Neural progenitor cell (in vitro differentiated cells): Measurements from ENCODE around the gene RFPL1. TPM values are rescaled to one million over a fixed set of nuclear protein-coding genes. Genes with fewer than 3 reads are reported as not detected.
A peak's percentile ranks its signal among the peaks of the same experiment; 100 is the strongest.

ENCODE experiments used
- DNase-seq: peaks from one replicate; pipeline ENCODE4 v3.0.0-alpha.2; 2016; ENCODE audit warnings: low spot score
- H2AFZ ChIP-seq: fragments of 200-600 bp; sonication (generic); replicated peaks from 2 replicates; pipeline ENCODE4 v1.6.1; 2016; ENCODE audit warnings: antibody characterized with exemption
- H3F3A ChIP-seq: fragments of 200-600 bp; sonication (generic); 2 replicates; pipeline ENCODE4 v1.6.1; 2016; ENCODE audit warnings: antibody characterized with exemption, low read depth
- H3K27ac ChIP-seq: fragments of 200-600 bp; sonication (generic); 2 replicates; pipeline ENCODE4 v1.5.1; 2016; ENCODE audit warnings: mild to moderate bottlenecking
- H3K27me3 ChIP-seq: fragments of 200-600 bp; sonication (generic); 2 replicates; pipeline ENCODE4 v1.6.1; 2016; ENCODE audit warnings: mild to moderate bottlenecking, moderate library complexity
- H3K36me3 ChIP-seq: fragments of 200-600 bp; sonication (generic); 2 replicates; pipeline ENCODE4 v1.5.1; 2016
- H3K4me1 ChIP-seq: fragments of 200-600 bp; sonication (generic); 2 replicates; pipeline ENCODE4 v1.6.1; 2016; ENCODE audit warnings: mixed run types
- H3K4me2 ChIP-seq: fragments of 200-600 bp; sonication (generic); 2 replicates; pipeline ENCODE4 v1.6.1; 2016
- H3K4me3 ChIP-seq: fragments of 200-600 bp; sonication (generic); 2 replicates; pipeline ENCODE4 v1.5.1; 2016
- H3K79me2 ChIP-seq: fragments of 200-600 bp; sonication (generic); 2 replicates; pipeline ENCODE4 v1.6.1; 2016; ENCODE audit warnings: low read depth
- H3K9ac ChIP-seq: fragments of 200-600 bp; sonication (generic); 2 replicates; pipeline ENCODE4 v1.6.1; 2016
- H3K9me3 ChIP-seq: fragments of 200-600 bp; sonication (generic); 2 replicates; pipeline ENCODE4 v1.5.1; 2016; ENCODE audit warnings: low read depth
- H4K20me1 ChIP-seq: fragments of 200-600 bp; sonication (generic); 2 replicates; pipeline ENCODE4 v1.6.1; 2016; ENCODE audit warnings: low read depth
- H3K27ac Mint-ChIP-seq: 3 replicates; pipeline ENCODE4 v1.8.0; 2021; ENCODE audit warnings: mixed read lengths
- H3K27me3 Mint-ChIP-seq: 2 replicates; pipeline ENCODE4 v1.8.0; 2022; ENCODE audit warnings: low read depth, mild to moderate bottlenecking, inconsistent platforms, moderate library complexity, mixed read lengths; ENCODE audit not compliant: insufficient read depth
- H3K36me3 Mint-ChIP-seq: 3 replicates; pipeline ENCODE4 v1.8.0; 2021; ENCODE audit warnings: mixed read lengths
- H3K4me1 Mint-ChIP-seq: 3 replicates; pipeline ENCODE4 v1.8.0; 2021; ENCODE audit warnings: mixed read lengths
- H3K4me3 Mint-ChIP-seq: 3 replicates; pipeline ENCODE4 v1.8.0; 2021; ENCODE audit warnings: mild to moderate bottlenecking, moderate library complexity, mixed read lengths
- H3K9me3 Mint-ChIP-seq: 3 replicates; pipeline ENCODE4 v1.8.0; 2020; ENCODE audit warnings: mixed read lengths
- EZH2 ChIP-seq: fragments of 200-600 bp; sonication (generic); IDR thresholded peaks from 2 replicates; pipeline ENCODE4 v1.6.1; 2017; ENCODE audit warnings: antibody characterized with exemption, mild to moderate bottlenecking, moderate library complexity
- EZH2phosphoT487 ChIP-seq: fragments of 200-600 bp; sonication (generic); IDR thresholded peaks from 2 replicates; pipeline ENCODE4 v1.6.1; 2017; ENCODE audit warnings: antibody characterized with exemption
- total RNA-seq: library from RNA; depleted of rRNA; stranded (reverse); fragments of >200 nt; gene quantifications from 2 replicates; pipeline ENCODE4 v1.2.3, GENCODE V29; 2015; ENCODE audit warnings: low replicate concordance
- TF ChIP-seq, protein P1 (sequence below): fragments of 200-600 bp; sonication (generic); IDR thresholded peaks from 2 replicates; pipeline ENCODE4 v1.5.1; 2017; ENCODE audit warnings: antibody characterized with exemption, mild to moderate bottlenecking

The RFPL1 gene
- total RNA-seq, 1 donor from 2014 or later, result not detected

DNA sequence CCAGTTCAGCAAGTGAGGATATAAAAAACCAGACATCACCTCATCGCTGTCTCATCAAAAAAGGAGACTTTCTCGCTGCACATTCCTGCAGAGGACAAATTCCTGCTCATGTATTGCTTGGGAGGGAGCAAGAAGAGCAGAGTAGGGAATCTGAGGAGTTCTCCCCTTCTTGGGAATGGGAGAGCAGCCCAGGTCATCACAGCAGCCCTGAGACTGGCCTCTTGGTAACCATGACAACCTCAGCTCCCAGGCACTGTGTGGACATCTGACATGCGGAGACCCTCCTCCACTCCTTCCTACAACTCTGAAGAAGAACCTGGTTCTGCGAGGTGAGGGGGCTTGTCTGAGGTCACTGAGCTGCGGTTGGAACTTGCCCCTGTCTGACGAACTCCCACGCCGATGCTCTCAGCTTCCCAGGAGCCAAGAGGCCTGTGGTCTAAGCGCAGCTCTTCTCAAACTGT is 17.9 kb downstream of the RFPL1 start:
- H3K79me2 ChIP-seq, result no peaks in the 10 kb centered on the region
- no peaks in the 10 kb centered on the region for H3K27me3 ChIP-seq
- no peaks in the 10 kb centered on the region for H4K20me1 ChIP-seq
- H3K36me3 Mint-ChIP-seq, result no peaks in the 10 kb centered on the region
- peaks cover 29% of the 10 kb centered on the region for H3K4me1 Mint-ChIP-seq
- H3K4me1 ChIP-seq, result peaks cover 22% of the 10 kb centered on the region
- H3K4me3 ChIP-seq, result peak overlapping the region; percentile 14
- peak; percentile 80 for DNase-seq
- peak overlapping the region; percentile 88 for H3K27ac Mint-ChIP-seq
- peak overlapping the region; percentile 91 for H2AFZ ChIP-seq
- H3K9me3 ChIP-seq, result no peaks in the 10 kb centered on the region
- H3K4me2 ChIP-seq, result peak overlapping the region; percentile 71
- no peak for TF ChIP-seq EZH2
- no peak overlapping the region for H3K27ac ChIP-seq
- no peak overlapping the region for H3K9ac ChIP-seq
- H3K4me3 Mint-ChIP-seq, result peak overlapping the region; percentile 21
- H3K27me3 Mint-ChIP-seq, result peaks cover 1% of the 10 kb centered on the region
- H3K36me3 ChIP-seq, result no peaks in the 10 kb centered on the region
- no peaks in the 10 kb centered on the region for H3K9me3 Mint-ChIP-seq
- H3F3A ChIP-seq, result peaks cover 27% of the 10 kb centered on the region

DNA sequence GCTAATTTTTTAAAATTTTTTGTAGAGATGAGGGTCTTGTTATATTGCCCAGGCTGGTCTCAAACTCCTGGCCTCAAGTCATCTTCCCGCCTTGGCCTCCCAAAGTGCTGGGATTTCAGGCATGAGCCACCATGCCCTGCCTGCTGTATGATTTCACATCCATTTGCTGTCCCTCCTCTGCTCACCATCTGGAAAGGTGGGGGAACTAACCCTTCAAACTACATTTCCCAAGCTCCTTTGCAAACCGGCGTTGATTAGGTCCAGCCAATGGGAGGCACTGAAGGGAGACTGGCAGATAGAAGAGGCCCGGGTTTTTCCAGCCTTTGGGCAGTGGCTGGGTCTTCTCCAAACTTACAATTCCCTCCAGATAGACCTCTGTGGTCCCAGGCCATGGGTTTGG is 19.3 kb downstream of the RFPL1 start:
- H3K27ac Mint-ChIP-seq, result peak overlapping the region; percentile 83
- no peaks in the 10 kb centered on the region for H3K36me3 Mint-ChIP-seq
- peak overlapping the region; percentile 41 for H3K4me3 Mint-ChIP-seq
- peaks cover 29% of the 10 kb centered on the region for H3K4me1 Mint-ChIP-seq
- no peak overlapping the region for H3K27ac ChIP-seq
- H3K79me2 ChIP-seq, result no peaks in the 10 kb centered on the region
- peaks cover 27% of the 10 kb centered on the region for H3F3A ChIP-seq
- H2AFZ ChIP-seq, result peak overlapping the region; percentile 94
- TF ChIP-seq EZH2, result no peak
- no peak overlapping the region for H3K9ac ChIP-seq
- no peak overlapping the region for H3K4me3 ChIP-seq
- no peak overlapping the region for H3K4me2 ChIP-seq
- no peaks in the 10 kb centered on the region for H4K20me1 ChIP-seq
- H3K4me1 ChIP-seq, result peaks cover 22% of the 10 kb centered on the region
- no peaks in the 10 kb centered on the region for H3K9me3 Mint-ChIP-seq
- H3K27me3 Mint-ChIP-seq, result peaks cover 4% of the 10 kb centered on the region
- no peaks in the 10 kb centered on the region for H3K36me3 ChIP-seq
- no peaks in the 10 kb centered on the region for H3K27me3 ChIP-seq
- H3K9me3 ChIP-seq, result no peaks in the 10 kb centered on the region
- DNase-seq, result peak; percentile 82

DNA sequence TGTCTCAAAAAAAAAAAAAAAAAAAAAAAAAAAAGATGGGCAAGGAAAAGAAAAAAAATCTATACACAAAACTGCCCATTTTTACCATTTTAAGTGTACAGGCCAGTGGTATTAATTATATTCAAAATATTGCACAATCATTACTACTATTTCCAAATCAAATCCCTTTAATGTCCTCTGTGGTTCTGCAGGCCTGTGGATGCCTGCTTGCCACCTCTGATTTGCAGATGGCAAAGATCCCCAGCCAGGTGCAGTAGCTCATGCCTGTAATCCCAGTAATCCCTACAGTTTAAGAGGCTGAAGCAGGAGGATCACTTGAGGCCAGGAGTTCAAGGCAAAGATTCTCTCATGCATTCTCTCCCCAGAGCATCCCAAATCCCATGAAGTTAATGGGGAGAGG is 20.2 kb downstream of the RFPL1 start:
- no peak overlapping the region for H3K9ac ChIP-seq
- Mint-ChIP-seq H3K9me3 (no peaks in the 10 kb centered on the region), H3K36me3 (no peaks in the 10 kb centered on the region), H3K27me3 (peaks cover 4% of the 10 kb centered on the region), H3K27ac (peak overlapping the region; percentile 72), H3K4me1 (peaks cover 29% of the 10 kb centered on the region), H3K4me3 (no peak overlapping the region)
- TF ChIP-seq EZH2phosphoT487 (no peak), EZH2 (no peak)
- TF ChIP-seq, protein P1, sequence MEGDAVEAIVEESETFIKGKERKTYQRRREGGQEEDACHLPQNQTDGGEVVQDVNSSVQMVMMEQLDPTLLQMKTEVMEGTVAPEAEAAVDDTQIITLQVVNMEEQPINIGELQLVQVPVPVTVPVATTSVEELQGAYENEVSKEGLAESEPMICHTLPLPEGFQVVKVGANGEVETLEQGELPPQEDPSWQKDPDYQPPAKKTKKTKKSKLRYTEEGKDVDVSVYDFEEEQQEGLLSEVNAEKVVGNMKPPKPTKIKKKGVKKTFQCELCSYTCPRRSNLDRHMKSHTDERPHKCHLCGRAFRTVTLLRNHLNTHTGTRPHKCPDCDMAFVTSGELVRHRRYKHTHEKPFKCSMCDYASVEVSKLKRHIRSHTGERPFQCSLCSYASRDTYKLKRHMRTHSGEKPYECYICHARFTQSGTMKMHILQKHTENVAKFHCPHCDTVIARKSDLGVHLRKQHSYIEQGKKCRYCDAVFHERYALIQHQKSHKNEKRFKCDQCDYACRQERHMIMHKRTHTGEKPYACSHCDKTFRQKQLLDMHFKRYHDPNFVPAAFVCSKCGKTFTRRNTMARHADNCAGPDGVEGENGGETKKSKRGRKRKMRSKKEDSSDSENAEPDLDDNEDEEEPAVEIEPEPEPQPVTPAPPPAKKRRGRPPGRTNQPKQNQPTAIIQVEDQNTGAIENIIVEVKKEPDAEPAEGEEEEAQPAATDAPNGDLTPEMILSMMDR, result no peak
- no peak overlapping the region for H3K4me3 ChIP-seq
- no peaks in the 10 kb centered on the region for H3K79me2 ChIP-seq
- no peaks in the 10 kb centered on the region for H4K20me1 ChIP-seq
- H3F3A ChIP-seq, result peaks cover 27% of the 10 kb centered on the region
- H3K27me3 ChIP-seq, result no peaks in the 10 kb centered on the region
- no peak for DNase-seq
- no peaks in the 10 kb centered on the region for H3K9me3 ChIP-seq
- H2AFZ ChIP-seq, result no peak overlapping the region
- H3K4me2 ChIP-seq, result no peak overlapping the region
- no peaks in the 10 kb centered on the region for H3K36me3 ChIP-seq
- H3K27ac ChIP-seq, result no peak overlapping the region
- peaks cover 22% of the 10 kb centered on the region for H3K4me1 ChIP-seq

DNA sequence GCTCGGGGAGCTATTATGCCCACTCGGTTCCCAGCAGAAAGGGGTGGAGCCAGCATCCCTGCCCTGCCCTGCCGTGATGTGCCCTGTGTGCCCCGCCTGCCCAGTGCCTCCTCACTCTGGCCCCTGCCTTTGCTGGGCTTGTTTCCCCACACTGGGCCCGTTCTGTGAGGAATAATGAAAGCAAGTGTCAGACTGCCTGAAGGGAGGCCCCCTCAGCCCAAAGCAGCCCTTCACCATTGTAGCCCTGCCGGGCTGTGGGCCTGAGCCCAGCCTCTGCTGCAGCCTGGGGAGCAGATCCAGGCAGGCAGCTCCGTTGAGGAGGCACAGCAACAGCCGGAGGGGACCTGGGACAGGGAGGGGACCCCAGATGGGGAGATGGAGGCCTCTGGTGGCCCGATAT is 21.4 kb downstream of the RFPL1 start:
- Histone ChIP-seq H3F3A (peaks cover 23% of the 10 kb centered on the region), H3K36me3 (no peaks in the 10 kb centered on the region), H3K9ac (no peak overlapping the region), H3K27ac (no peak overlapping the region), H2AFZ (peak overlapping the region; percentile 88), H3K79me2 (no peaks in the 10 kb centered on the region), H4K20me1 (no peaks in the 10 kb centered on the region), H3K4me3 (no peak overlapping the region), H3K9me3 (no peaks in the 10 kb centered on the region), H3K4me1 (peaks cover 22% of the 10 kb centered on the region), H3K27me3 (no peaks in the 10 kb centered on the region), H3K4me2 (peak overlapping the region; percentile 63)
- H3K9me3 Mint-ChIP-seq, result no peaks in the 10 kb centered on the region
- peaks cover 24% of the 10 kb centered on the region for H3K4me1 Mint-ChIP-seq
- H3K4me3 Mint-ChIP-seq, result no peak overlapping the region
- peak; percentile 56 for DNase-seq
- TF ChIP-seq EZH2 (no peak), EZH2phosphoT487 (no peak)
- TF ChIP-seq, protein P1, result no peak
- no peak overlapping the region for H3K27ac Mint-ChIP-seq
- no peaks in the 10 kb centered on the region for H3K36me3 Mint-ChIP-seq
- H3K27me3 Mint-ChIP-seq, result peaks cover 4% of the 10 kb centered on the region
